ENCODE measurements around the gene SORCS2.

The SORCS2 gene

DNA sequence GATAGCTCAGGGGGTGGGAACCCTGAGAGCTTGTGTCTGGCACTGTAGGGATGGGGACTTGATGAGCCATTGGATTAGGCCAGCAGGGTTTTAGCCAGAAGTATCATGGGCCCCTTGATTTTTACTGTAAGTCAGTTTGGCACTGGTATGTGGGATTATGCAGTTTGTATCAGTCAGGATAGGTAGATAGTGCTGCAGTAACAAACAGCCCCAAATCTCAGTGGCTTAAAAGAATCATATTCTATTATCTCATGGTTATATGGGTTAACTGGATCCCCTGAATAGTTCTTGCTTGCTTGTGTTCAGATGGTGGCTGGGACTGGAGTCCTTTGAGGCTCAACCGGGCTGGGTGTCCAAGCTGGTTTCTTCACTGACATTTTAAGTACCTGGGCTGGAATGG is 56.5 kb downstream of the SORCS2 start:
- DNase-seq: no peak

DNA sequence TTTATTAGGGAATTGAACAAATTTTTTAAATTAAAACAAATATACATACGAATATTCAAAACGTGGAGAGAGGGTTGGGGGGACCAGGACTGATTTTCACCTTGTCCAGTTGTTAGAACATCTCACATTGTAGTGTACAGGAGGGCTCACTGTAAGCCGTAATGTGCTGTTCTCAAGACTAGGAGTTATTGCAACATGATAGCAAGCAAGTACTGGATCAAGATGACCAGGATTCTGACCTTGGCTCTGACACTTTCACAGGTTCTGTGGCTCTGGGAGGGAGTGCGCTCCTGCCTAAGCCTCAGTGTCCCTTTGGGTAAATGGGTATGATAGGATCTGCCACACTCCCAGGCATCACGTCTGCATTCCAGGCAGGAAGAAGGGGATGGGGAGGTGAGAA is 59.0 kb downstream of the SORCS2 start:
- DNase-seq: no peak

DNA sequence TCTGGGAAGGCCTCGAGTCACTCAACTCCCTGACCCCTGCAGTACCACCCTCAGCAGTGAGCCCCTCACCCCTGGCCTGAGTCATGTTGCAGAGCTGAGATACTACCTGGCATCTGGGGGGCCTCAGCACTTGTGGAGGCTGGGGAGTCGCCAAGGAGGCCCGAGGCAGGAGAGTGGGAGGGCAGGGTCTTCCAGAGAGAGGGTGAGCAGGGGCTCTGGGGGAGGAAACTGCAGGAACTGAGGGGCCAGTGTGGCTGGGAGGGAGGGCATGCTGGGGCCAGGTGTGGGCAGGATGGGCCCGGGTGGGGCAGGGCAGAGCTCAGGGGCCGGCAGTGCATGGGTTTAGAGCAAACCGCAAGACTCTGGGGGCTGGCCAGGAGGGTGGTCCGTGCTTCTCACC is 59.7 kb downstream of the SORCS2 start:
- no peak for DNase-seq

DNA sequence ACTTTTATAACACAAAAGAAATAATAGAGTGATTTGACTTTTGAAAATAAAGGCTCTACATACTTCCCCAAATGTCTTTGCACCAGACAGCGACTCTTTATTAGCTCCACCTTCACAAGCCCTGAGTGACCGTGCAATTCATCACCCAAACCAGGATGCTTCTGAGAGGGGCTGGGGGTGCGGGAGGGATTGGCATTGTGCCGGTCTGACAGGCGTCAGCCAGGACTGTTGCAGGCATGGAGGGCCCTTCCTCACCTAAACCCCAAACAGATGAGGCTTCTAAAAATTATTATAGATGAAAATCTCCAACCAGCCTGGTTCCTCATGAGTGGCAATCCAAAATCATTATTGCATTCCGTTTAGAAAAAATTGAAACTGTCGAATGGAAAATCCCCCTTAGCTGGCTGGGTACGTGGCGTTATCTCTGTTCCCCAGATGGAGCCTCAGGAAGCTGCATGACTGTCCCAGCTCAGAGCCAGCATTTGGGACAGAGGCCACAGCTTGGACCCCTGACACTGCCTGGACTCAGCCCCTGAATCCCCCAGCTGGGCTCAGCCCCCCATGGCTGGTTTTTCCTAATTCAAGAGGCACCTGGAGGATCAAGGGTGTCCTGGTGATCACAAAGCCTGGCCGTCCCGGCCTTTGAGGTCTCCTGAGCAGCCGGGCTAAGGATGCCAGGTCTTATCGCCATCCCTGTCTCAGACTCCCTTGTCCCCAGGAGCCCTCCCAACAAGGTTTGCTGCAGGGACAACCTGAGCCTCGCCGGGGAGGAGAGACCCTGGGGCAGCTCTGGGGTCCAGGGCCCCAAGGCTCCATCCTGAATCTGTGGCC is 60.4 kb downstream of the SORCS2 start:
- no peak for DNase-seq

DNA sequence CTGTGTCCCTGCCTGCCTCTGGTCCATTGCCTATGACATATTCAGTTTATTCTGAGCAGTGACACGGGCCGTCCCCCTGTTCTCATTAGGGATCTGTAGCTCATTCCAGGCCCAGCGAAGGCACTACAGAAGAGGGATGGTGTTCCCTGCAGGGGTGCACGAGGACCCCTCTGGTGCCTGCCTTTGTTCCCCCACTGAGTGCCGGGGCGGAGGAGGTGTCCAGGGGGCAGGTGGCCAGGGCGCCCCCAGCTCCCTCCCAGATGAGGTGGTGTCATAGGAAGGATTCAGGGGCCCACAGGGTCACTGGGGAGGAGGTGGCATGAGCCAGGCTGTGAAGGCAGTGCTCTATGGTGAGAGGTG is 61.0 kb downstream of the SORCS2 start:
- no peak for DNase-seq

DNA sequence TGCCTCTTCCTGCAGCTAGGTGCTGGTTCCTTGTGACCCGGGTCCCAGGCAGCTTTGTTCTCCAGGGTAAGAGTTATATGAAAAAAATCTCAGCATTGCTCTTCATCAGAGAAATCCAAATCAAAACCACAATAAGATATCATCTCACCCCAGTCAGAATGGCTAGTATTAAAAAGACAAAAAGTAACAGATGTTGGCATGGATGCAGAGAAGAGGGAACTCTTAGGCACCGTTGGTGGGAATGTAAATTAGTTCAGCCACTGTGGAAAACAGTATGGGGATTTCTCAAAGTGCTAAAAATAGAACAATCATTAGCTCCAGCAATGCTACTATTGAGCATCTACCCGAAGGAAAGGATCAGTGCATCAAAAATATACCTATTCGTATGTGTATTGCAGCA is 61.5 kb downstream of the SORCS2 start:
- DNase-seq: no peak

DNA sequence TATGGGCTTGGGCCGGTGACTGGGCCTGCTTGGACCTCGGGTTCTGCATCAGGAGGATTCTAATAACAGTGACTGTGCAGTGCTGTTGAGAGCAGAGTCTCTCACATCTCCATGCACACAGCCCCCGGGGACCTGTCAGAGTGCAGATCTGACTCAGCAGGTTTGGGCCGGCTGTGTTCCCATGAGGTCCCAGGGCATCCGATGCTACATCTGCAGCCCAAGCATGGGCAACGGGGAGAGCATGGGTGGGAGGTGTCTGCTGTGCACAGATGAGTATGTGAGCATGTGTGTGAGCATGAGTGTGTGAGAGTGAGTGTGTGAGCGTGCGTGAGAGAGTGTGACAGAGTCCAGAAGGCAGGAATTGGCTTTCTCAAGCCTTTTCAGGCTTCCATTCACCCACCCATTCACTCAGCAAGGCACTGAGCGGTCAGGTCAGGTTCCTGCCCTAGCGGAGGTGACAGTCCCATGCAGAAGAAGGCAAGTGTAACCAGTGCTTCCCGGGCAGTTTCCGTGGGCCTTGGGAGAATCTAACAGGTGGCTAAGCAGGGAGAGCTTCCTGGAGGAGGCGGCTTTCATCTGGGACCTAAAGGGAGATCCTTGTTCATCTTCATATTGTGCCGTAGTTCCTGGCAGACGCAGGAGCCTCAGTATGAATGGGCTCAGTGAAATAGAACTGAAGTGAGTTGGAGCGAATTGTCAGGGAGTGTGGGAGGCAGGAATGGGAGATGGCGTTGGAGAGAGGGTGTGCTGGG is 62.6 kb downstream of the SORCS2 start:
- DNase-seq: no peak

DNA sequence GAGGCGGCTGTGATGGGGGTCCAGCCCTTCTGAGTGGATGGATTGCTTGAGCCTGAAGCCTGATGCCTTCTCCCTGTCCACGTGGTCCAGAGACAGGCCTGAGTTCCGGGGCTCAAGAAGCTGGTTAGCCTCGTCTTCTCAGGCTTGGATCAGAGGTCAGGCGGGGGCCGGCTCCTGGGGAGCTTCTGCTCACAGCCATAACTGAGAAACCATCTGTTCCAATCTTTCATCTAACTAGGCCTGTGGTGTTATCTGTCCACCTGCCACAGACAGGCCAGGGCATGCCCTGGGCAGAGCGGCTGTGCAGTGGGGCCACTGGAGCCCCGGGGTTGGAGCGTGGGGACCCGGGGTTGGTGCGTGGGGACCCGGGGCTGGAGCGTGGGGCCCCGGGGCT is 63.1 kb downstream of the SORCS2 start:
- no peak for DNase-seq

DNA sequence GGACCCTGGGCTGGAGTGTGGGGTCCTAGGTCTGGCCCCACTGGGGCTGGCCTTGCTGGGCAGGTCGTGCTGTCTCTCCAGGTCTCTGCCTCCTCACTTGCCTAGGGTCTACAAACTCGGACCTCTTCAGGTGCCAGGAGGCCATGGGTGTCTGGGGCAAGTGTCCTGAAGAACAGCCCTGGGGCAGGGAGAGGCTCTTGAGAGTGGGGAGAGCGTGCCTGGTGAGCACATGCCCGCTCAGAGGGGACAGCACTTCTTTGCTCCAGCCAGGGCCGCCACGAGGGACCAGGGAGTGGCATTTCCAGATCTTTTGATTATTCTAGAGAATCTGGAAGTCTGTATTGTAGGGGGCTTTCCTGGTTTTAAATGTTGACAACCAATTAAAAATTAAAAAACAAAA is 63.7 kb downstream of the SORCS2 start:
- no peak for DNase-seq

DNA sequence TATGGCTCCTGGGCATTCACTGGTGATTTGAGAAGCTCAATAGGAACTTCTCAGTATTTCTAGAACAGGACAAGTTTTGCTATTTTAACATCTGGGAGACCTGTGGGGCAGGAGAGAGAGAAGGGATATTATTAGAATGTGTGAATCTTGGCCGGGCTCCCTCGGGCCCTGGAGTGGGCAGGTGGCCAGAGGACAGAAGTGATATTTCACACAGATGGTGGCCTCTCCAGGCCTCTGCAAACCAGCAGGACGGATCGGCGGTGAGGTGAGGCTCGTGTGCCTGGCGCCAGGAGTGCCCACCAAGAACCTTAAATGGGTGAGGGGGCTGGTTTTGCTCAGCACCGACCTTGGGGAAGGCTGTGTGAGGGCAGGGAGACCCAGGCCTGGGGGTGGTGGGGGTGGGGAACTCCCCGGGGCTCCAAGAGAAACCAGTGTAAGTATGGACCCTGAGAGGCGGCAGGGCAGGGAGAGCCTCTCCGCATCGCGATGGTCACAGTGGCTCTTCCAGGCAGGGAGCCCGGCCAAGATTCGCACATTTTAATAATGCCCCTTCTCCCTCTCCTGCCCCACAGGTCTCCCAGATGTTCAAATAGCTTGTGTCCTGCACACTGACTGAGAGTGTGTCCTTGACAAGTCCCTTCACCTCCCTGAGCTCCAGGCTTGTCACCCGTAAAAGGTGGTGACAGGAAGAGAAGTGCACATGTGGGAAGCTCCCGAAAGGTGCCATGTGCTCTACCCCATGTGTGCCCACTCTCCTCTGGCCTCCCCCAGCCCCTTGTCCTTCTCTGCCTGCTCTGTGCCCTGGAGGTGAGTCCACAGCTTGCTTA is 64.9 kb downstream of the SORCS2 start:
- DNase-seq: no peak

DNA sequence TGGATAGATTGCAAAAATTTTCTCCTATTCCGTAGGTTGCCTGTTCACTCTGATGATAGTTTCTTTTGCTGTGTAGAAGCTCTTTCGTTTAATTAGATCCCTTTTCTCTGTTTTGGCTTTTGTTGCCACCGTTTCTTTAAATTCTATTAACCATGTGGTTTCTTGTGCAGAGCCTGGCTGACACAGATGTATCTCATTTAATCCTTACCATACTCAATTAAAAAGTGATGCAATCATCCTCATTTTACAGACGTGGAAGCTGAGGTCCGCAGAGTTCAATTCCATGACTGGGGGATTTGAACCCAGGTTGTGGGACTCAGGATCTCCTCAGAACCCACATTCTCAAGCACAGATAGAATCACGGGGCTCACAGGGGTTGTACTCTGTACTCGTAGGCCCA is 66.7 kb downstream of the SORCS2 start:
- no peak for DNase-seq

DNA sequence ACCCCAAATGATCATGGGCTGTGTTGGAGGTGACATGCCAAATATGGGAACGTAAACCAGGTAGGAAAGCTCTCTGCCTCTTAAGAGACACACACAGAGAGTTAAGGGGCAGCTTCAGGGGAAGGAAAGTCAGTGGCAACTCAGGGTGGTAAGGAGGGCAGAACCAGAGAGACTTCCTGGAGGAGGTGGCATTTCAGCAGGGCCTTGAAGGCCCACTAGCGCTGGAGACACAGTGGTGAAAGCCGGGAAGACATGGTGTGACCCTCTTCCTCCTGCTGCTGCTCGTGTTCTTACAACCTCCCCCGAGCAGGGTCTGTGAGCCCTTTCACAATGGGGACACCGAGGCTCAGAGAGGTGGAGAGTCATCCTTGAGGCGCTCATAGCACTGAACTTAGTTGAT is 68.2 kb downstream of the SORCS2 start:
- no peak for DNase-seq

DNA sequence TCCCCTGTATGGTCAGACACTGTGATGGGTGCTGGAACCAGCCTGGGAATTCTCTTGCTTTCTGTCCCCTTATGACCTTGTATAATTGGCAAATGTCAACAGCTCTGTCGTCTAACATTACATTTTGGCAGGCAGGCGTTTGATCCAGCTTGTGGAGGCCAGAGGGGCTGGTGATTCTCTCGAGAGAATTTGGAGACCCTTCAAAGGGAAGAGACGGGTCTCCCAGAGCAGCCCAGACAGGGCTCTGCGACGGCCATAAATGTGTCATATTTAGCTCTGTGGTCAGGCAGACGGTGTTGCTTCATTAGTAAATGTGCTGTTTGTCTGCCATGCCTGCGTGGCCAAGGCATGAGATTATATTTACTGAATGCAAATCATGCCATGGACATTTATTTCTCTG is 68.7 kb downstream of the SORCS2 start:
- DNase-seq: no peak

DNA sequence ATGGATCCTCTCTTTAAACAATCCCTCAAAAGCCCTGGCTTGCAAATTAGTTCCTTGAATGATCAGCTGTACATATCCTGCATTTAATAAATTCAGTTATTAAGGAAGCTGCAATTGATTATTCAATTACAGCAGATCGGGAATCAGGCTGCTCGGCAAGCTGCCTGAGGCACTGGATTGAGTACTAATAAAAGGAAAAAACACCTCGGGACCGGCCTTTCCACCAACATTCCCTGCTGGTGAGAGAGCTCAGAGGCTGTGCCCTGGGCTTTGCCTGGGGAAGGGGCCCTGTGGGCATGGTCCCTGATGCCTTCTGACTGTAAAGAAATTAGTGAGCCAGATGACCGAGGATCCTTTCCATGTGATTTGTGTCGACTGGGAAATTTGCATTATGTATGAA is 69.2 kb downstream of the SORCS2 start:
- DNase-seq: no peak

DNA sequence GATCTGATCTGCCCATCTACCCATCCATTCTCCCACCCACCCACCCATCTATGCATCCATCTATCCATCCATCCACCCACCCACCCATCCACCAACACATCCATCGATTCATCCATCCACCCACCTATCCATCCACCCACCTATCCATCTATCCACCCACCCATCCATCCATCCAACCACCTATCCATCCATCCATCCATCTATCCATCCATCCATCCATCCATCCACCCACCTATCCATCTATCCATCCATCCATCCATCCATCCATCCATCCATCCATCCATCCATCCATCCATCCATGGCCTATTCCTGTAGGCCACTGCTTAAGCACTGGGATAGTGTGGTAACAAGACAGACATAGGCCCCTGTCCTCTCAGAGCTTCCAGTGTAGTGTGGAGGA is 69.8 kb downstream of the SORCS2 start:
- no peak for DNase-seq

DNA sequence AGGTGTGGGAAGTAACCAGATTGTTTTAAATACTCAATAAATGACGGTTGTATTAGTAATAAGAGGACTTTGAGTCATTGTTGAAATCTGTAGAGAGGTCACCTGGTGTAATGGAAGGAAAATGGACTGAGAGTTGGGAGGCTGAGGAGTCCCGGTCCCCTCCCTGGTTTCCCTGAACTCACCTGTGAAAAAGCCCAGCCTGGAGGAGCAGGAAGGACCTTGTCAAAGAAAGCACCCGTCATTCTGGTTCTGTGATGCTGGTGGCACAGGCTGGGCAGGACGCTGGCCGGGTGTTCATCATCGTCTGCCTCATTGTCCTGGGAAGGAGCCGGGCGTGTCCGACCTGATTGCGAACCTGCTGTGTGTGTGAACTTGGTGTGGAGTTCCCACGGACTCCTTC is 70.8 kb downstream of the SORCS2 start:
- DNase-seq: no peak

DNA sequence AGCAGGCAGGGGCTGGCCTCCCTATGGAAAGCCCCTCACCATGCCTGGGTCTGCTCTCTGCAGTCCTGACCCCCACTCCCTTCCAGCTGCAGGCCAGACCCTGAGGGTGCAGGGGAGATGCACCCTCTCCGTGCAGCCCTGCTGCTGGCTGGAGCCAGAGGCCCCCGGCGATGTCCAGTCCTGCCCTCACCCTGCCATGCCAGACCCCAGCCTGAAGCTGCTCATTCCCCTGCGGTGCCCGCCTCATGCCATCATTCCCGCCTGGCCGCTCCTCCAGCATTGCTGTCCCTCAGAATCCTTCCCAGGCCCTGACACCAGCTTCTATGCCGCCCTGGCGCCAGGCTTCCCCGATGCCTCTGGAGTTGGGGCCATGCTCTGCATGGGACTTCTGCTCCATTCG is 72.4 kb downstream of the SORCS2 start:
- no peak for DNase-seq

DNA sequence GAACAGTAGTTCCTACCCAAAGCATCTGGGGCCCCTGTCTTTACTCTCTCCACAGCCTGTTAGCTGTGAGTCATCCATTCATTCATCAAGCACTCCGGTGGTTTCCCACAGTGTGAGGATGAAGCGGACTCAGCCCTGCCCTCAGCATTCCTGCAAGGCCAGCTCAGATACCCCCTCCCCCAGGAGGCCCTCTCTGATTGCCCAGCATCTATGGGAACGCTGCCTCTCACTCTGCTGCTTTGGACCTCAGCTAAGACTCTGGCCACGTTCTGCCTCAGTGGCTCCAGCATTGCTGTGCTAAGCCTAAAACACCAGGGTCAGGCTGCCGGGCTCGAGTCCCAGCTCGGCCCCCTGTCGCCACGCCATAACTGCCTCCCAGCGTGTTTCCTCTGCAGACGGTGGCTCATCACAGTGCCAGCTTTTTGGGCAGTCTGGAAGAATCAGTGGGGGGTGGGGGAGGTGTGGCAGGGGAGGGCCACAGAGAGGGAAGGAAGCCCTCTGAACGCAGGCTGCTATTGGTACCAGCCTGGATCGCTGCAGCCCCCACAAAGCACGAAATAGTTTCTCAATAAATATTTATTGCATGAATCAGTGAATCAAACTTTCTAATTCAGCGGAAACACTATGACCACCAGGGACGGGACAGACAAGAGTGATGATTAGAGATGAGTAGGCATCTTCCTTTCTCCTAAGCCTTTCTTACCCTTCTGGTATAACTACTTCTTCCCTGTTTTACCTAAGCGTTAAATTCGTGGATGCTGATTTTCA is 74.4 kb downstream of the SORCS2 start:
- DNase-seq: no peak

DNA sequence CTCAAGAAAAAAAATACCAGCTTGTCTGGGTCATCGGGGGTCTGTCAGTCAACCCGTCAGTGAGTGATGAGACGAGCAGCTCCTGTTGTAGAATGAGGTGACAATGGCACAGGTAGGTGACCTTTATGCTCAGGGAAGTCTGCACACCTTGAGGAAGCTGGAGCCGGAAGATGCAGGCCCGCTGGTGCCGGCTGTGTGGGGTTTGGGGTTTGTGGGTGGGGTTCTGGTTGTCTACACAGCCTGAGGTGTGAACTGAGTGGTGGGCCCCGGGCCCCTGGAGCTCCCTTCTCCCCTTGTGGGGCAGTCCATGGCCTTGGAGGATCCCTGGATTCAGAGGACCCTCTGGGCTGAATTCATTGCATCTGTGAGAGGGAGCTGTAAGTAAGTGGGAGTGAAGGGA is 75.5 kb downstream of the SORCS2 start:
- DNase-seq: no peak

DNA sequence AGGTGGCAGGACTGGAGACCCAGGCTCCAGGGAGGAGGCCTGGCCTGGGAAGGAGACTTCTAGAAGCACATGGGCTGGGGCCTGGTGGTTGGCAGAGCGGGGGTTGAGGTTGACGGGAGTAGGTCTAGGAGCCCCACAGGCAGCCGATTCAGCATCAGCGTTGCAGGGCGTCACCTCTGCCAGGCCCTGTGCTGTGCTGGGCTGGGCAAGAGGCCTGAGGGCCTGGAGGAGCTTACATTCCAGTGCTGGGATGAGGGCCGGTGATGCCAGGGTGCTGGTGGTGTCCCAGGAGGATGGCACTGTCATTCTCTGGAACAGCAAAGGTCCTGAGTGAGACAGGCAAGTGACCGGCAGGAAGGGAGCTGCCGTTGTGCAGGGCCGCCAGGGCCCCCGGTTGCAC is 76.6 kb downstream of the SORCS2 start:
- DNase-seq: no peak

DNA sequence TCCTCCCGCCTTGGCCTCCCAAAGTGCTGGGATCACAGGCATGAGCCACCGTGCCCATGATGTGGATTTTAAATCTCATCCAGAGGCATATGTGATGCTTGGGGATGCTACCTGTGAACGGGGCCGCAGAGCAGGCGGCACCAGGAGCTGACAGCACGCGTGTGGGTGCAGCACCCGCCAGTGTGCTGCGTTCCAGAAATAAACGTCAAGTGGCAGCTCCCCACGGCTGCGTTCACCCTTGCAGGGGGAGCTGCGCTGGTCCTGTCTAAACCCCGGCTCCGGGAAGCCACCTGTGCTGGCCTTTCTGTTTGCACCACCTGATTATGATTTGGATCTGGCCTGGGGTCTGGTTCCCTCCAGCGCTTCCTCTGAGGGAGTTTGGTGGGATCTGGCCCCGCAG is 77.8 kb downstream of the SORCS2 start:
- no peak for DNase-seq

DNA sequence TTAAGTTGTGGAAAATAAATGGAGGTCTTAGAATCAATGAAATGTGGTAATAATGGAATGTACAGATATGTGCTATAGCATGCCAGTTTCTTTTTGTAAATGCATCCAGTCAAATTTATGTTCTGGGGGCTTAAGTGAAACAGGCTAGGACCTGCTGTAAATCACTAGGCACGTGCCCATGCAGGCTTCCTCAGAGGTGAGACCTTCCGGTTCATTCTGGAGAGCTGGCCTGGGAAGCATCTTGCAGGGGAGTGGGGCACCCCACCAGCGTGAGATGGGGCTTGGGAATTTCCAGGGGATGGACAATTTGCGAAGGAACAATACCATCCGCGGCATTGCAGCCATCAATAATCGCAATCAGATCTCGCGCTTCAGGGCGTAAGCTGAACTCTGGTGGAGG is 80.1 kb downstream of the SORCS2 start:
- DNase-seq: no peak

DNA sequence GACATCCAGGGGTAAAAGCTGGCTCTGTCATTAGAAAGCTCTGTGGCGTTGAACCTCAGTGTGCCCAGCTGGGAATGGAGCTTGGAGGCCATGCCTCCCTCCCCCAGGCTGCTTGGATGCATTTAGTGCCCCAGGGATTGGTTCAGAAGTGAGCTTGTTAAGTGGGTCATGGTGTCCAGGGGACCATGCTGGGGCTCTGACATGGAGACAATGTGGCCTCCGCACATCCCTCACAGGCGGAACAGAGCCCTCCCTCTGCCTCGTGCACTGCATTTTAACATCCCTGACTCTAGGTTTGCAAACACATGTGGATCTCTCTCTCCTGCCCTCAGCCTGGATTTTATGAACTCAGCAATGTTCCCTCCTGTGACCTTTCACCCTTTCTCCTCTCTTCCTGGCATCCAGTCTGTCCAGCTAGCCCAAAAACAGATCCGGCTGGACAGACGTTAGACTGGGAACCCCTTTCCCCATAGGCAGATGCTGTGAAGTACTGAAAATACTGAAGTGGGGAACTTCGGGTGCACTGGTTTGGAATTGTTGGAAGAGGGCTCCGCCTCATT is 81.5 kb downstream of the SORCS2 start:
- DNase-seq: no peak
